Neutrophil (primary cell): ENCODE measurements around the gene LPIN1.
"Not testable (repeated sequence)": the region's sequence is repeated elsewhere in the genome, so short reads cannot be mapped to it uniquely, and the experiment has no call there.

Source experiments
- H3K27ac ChIP-seq: fragments of 200-600 bp; sonication (generic); 2 replicates; pipeline ENCODE4 v1.5.1; 2016; ENCODE audit warnings: mild to moderate bottlenecking, moderate library complexity
- H3K27me3 ChIP-seq: fragments of 200-600 bp; sonication (generic); 2 replicates; pipeline ENCODE4 v1.6.0; 2016; ENCODE audit warnings: mild to moderate bottlenecking
- H3K36me3 ChIP-seq: fragments of 200-600 bp; sonication (generic); 2 replicates; pipeline ENCODE4 v1.5.1; 2017
- H3K4me1 ChIP-seq, 2 experiments: fragments of 200-600 bp in 1 of 2; sonication (generic) in 1 of 2; 1 replicate in 1 of 2; 2 replicates in 1 of 2; pipeline versions ENCODE4 v1.5.1 to v1.6.1; 2013 to 2016; ENCODE audit warnings: low read depth in 1 of 2, low read length in 1 of 2, mild to moderate bottlenecking in 1 of 2, moderate library complexity in 1 of 2; ENCODE audit not compliant: control insufficient read depth in 1 of 2, insufficient read depth in 1 of 2
- H3K4me3 ChIP-seq, 2 experiments: fragments of 200-600 bp in 1 of 2; sonication (generic) in 1 of 2; 1 replicate in 1 of 2; 2 replicates in 1 of 2; pipeline ENCODE4 v1.5.1; 2013 to 2016; ENCODE audit warnings: low read depth in 1 of 2, low read length in 1 of 2, mild to moderate bottlenecking in 1 of 2, moderate library complexity in 1 of 2
- H3K9me3 ChIP-seq: fragments of 200-600 bp; sonication (generic); 2 replicates; pipeline ENCODE4 v1.5.1; 2016
- CTCF ChIP-seq: fragments of 200-600 bp; sonication (generic); IDR thresholded peaks from 2 replicates; pipeline ENCODE4 v1.5.1; 2016; ENCODE audit warnings: antibody characterized with exemption

The LPIN1 gene

GRCh38 chr2:11814979-11815510, 68.6 kb downstream of the LPIN1 start:
- Histone ChIP-seq H3K4me3 (no peak overlapping the region), H3K36me3 (no peaks in the 10 kb centered on the region), H3K9me3 (no peaks in the 10 kb centered on the region), H3K27ac (no peak overlapping the region), H3K4me1 (no peaks in the 10 kb centered on the region), H3K27me3 (no peaks in the 10 kb centered on the region)
- TF ChIP-seq CTCF: no peak

GRCh38 chr2:11816935-11817334, 70.5 kb downstream of the LPIN1 start:
- H3K4me1 ChIP-seq, H3K36me3 ChIP-seq, H3K4me3 ChIP-seq, H3K9me3 ChIP-seq, H3K27me3 ChIP-seq, H3K27ac ChIP-seq: not testable (repeated sequence)

GRCh38 chr2:11819235-11819729, 72.8 kb downstream of the LPIN1 start:
- H3K36me3 ChIP-seq: no peaks in the 10 kb centered on the region
- no peak for TF ChIP-seq CTCF
- H3K4me3 ChIP-seq: no peak overlapping the region
- no peaks in the 10 kb centered on the region for H3K27me3 ChIP-seq
- no peaks in the 10 kb centered on the region for H3K4me1 ChIP-seq
- no peak overlapping the region for H3K27ac ChIP-seq
- H3K9me3 ChIP-seq: no peaks in the 10 kb centered on the region

- H3K4me3 ChIP-seq: no peak overlapping the region
- no peaks in the 10 kb centered on the region for H3K9me3 ChIP-seq
- no peak for TF ChIP-seq CTCF
- no peaks in the 10 kb centered on the region for H3K36me3 ChIP-seq
- no peaks in the 10 kb centered on the region for H3K4me1 ChIP-seq
- no peaks in the 10 kb centered on the region for H3K27me3 ChIP-seq
- H3K27ac ChIP-seq: no peak overlapping the region
Observed at GRCh38 chr2:11820650-11821049, 74.2 kb downstream of the LPIN1 start.

GRCh38 chr2:11821705-11822104, 75.3 kb downstream of the LPIN1 start:
- no peak overlapping the region for H3K27ac ChIP-seq
- no peak for TF ChIP-seq CTCF
- no peaks in the 10 kb centered on the region for H3K36me3 ChIP-seq
- no peaks in the 10 kb centered on the region for H3K27me3 ChIP-seq
- H3K9me3 ChIP-seq: no peaks in the 10 kb centered on the region
- no peaks in the 10 kb centered on the region for H3K4me1 ChIP-seq
- no peak overlapping the region for H3K4me3 ChIP-seq

- H3K4me1 ChIP-seq, H3K27me3 ChIP-seq, H3K9me3 ChIP-seq, H3K36me3 ChIP-seq, H3K4me3 ChIP-seq, H3K27ac ChIP-seq: not testable (repeated sequence)
Observed at GRCh38 chr2:11822359-11822745, 75.9 kb downstream of the LPIN1 start.
